ENCODE measurements around the gene CLMP.

CLMP gene

DNA sequence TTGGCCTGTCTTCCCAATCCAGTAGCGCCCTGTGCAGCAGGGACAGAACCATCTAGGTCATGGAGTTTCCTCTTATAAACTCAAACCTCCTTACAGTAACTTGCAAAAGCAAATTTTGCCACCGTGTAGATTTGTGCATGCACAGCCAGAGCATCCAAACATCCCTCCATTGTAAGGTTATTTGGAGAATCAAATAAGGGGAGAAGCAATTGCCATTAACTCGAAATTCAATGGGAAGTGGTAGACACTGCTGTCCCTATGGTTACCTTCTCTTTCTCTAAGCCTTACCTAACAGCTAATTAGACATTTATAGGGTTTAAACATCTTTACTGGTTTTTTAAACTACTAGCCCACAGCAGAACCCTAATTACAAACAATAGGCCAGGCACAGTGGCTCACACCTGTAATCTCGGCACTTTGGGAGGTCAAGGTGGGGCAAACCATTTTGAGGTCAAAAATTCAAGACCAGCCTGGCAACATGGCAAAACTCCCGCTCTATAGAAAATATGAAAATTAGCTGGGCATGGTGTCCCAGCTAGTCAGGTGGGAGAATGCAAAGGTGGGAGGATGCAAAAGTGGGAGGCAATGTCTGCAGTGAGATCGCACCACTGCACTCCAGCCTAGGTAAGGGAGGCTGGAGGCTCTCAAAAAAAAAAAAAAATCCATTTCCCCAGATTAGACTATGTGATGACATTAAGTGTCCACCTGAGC, 139.7 kb downstream of the CLMP start:
- no peak for DNase-seq (ENCODE audit: low spot score)

DNA sequence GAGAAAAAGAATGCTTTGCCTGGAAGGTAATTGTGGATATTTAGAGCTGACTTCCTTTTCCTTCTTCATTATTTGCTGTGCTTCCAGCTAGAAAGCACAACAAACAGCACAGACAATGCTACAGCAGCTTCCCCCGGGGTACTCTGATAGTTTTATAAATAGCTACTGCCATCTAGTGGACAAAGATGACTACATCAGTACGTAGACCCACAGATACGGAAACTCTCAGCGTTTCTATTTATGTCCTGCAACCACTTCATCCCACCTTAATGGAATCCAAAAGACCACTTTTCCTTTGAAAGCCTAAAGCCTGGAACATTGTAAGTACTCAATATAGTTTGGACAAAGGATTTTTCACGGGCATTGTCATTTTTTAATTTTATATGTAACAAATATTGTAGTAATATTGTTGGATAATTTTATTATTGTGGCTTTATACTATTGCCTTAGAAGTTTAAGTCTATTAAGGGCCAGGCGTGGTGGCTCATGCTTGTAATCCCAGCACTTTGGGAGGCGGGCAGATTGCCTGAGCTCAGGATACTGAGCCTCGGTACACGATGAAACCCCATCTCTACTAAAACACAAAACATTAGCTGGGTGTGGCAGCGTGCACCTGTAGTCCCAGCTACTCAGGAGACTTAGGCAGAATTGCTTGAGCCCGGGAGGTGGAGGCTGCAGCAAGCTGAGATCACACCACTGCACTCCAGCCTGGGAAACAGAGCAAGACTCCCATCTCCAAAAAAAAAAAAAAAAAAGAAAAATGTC, 140.6 kb downstream of the CLMP start:
- peak; percentile 83 for DNase-seq (ENCODE audit: low spot score)

DNA sequence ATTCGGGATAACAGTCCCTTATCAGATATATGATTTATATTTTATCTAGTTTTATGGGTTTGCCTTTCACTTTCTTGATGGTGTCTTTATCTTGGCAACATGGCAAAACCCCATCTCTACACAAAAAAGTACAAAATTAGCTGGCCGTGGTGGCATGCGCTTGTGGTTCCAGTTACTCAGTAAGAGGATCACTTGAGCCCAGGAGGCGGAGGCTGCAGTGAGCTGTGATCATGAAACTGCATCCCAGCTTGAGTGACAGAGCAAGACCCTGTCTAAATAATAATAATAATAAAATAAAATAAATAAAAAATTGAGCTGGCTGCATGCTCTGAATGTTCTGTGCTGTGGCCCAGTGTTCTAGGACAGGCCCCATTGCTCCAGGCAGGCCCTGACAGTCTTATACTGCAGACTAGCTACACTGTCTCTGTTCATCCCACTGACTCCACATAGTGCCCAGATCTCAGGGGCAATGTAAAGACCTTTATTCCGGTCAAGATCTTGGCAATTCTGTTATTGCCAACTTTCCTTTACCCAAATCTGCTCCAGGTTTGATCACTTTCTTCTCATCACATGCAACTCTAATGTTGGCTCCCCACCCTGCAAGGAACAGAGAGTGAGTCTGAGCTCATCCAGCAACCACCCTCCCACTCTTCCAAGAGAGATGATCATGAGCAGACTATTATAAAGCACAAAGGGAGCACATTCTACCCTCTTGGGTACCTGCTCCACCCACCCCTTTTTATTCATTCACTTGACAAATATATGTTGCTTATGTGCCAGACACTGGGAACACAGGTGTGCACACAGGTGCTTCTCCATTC, 141.9 kb downstream of the CLMP start:
- DNase-seq (ENCODE audit: low spot score): no peak

DNA sequence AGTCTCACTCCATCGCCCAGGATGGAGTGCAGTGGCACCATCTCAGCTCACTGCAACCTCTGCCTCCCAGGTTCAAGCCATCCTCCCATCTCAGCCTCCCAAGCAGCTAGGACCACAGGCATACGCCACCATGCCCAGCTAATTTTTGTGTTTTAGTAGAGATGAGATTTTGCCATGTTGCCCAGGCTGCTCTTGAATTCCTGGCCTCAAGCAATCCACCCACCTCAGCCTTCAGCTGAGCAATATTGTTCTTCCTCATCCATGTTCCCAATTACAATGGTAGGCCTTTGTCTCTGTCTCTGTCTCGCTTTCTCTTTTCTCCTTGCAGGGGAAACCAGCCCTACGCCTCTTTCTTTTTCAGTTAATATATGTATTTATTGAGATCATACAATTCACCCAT, 143.4 kb downstream of the CLMP start:
- no peak for DNase-seq (ENCODE audit: low spot score)

DNA sequence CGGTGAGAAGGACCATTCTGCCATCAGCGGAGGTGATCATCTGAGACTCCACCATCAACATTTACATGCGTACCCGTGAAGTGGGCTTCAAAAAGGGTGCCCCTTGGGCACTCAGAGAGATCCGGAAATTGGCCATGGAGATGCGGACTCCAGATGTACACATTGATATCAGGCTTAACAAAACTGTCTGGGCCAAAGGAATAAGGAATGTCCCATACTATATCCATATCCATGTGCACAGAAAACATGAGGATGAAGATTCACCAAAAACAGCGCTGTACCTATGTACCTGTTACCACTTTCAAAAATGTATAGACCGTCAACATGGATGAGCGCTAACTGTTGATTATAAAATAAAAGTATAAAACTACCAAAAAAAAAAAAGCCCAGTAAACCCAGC, 143.9 kb downstream of the CLMP start:
- DNase-seq (ENCODE audit: low spot score): no peak

DNA sequence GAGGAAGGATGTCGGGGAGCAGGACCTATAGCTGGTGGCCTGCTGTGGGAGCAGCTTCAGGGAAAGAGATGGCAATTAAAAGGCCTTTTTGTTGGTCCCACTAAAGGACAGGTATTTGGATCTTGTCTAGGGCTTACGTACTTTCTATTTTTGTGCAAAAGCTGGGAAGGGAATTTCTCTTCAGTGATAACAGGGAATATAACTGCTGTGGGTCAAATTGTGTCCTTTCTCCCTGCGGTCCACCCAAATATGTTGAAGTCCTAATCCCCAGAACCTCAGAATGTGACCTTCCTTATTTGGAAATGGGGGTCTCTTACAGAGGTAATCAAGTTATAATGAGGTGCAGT, 147.1 kb downstream of the CLMP start:
- DNase-seq (ENCODE audit: low spot score): no peak

DNA sequence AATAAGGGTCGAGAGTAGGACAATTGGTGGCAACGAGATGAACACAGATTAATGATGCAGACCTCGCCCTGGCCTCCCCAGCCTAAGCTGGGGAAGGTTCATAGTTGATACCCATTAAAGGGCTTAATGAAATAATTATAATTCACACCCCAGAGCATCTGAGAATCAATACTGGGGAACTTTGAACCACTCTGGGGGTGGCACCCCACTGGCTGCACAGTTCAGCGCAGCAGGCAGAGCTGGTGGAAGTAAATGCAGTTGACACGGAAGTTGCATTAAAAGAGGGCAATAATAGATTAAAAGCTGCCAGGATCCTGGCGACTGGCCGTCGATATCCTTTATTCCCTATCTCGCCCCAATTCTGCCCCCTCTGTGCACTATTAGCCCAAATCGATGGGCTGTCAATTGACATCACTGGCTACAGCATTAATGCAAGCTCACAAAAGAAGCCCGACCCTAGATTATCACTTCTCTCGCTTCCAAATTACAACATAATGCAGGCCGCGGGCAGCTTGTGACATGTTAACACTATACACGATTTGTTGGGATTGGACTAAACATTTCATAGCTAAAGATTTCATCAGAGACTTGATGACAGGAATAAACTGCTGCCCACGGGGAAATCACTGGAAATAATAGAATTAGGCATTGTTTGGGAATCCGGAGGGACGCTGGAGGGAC, 147.6 kb downstream of the CLMP start:
- DNase-seq (ENCODE audit: low spot score): no peak

DNA sequence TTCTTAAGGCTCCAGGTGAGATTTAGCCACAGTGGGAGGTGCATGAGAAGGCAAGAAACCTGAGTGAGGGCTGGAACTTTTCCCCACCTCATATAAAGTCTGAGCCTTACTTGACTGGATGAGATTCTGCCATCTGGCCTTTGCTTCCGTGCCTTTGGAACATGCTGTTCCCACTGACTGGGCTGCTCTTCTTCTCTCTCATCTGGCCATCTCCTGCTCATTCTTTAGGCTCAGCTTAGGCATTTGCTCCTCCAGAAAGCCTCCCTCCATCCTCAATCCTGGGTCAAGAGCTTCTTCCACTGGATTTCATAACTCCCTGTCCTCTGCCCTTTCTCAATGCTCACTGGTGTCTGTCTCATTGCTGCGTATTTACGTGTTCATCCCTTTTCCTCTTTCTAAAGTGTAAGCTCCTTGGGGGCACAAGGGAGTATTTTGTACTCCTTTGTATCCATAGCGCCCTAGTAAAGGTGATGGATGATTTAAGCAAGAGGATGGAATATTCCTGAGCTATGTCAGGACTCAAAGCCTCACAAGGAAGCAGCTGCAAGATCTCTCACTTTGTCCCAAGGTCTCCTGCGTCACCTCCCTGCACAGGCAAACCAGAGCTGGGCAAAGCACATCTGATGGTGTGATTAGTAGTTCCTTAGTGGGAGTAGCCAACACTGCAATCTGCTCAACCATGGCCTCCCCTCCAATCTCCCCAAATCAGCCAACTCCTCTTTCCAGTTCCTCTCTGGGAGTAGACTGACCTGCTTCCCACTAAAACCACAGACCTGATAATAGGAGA, 148.4 kb downstream of the CLMP start:
- DNase-seq (ENCODE audit: low spot score): no peak

DNA sequence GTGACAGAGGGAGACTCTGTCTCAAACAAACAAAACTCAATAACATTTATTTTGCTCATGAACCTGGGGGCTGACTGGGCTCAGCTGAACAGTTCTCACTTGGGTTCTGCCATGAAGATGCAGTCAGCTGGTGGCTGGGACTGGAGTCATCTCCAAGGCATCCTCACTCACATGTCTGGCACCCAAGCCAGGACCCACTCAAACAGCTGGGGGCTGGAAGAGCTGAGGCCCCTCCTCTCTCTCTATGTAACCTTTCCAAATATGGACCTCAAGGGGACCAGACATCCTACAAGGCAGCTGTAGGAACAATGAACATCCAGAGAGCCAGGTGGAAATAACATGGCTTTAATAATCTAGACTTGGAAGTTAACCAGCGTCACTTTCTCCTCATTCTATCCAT, 149.9 kb downstream of the CLMP start:
- DNase-seq (ENCODE audit: low spot score): no peak

DNA sequence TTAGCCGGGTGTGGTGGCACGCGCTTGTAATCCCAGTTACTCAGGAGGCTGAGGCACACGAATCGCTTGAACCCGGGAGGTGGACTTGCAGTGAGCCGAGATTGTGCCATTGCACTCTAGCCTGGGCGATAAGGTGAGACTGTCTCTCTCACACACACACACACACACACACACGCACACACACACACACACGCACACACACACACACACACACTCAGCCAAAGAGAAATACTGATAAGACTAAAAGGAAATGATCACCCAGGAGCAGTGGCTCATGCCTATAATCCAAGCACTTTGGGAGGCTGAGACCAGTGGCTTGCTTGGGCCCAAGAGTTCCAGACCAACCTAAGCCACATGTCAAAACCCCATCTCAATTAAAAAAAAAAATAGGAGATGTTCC, 153.9 kb downstream of the CLMP start:
- no peak for DNase-seq (ENCODE audit: low spot score)

DNA sequence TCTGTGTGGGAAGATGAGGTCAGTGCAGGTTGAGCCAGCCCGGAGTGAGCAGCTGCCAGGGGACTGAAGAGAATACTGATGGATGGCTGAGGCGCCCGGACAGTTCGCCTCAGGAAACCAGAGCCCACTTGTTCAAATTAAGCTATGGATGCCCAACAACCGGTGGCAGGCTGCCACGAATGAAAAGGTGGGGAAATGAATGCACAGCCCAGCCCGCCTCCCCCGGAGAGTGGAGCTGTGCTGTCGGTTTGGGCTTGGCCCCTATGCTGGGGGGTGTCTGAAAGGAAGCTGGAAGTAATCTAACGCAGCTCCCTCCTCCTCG, 155.0 kb downstream of the CLMP start:
- no peak for DNase-seq (ENCODE audit: low spot score)

DNA sequence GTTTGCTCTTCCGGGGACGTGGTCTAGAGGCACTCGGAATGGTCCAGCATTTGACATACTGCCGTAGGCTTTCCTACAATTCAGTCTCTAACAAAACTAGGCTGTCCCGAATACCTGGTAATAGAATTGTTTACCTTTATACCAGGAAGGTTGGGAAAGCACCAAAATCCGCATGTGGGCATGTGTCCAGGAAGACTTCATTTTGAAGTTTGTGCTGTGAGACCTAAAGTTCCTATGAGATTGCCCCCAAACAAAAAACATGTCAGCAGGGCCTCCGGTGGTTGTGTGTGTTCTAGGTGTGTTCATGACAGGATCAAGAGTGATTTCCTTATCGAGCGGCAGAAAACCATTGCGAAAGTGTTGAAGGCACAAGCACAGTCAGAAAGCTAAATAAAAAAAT, 159.2 kb downstream of the CLMP start:
- no peak for DNase-seq (ENCODE audit: low spot score)

DNA sequence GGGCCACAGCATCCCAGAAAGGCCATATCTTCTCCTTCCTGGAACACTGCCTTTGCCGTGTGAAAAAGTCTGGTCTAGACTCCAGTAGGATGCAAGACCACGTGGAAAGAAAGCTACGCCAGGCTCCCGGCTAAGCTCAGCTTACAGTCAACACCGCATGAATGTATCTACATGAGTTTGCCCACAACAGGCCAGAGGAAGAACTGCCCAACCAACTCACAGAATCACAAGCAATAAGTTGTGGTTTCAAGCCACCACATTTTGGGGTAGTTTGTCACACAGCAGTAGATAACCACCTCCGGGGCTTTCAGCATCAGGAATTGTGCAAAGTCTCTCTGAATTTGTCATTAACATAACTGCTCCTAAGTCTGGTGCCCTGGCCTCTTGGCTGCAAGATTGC, 160.5 kb downstream of the CLMP start:
- DNase-seq (ENCODE audit: low spot score): no peak

DNA sequence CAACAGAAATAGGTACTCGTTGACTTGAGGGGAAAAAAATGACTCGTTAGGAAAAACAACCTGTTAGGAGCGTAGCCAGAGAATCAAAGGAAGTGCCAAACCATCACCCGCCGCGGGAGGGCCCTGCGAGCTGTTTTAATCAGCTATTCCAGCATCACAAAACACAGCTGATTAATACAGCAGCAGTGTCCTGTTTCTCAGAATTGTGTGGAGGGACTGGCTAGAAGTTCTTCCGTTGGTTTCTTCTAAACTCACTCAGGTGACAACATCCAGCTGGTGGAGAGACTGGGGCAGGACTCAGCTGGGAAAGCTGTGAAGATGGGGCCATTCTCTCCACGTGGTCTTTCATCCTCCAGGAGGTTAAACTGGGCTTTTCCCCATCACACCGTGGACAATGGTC, 161.2 kb downstream of the CLMP start:
- no peak for DNase-seq (ENCODE audit: low spot score)

DNA sequence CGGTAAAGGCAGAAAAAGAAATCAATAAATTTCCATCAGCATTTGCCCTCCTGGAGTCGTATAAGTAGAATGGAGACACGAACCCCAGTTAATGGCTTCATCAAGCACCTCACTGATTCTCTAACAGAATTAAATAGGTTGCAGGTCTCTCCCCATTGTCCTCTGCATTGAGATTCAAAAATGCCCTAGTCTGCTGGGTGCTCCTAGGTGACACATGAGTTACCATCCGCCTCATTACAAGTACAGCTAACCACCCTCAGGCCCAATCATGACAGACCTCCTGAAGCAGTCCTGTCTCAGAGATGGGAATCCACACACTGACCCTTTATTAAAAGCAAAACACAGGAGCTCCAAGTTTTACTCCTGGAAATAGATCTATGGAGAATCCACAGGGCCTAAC, 164.5 kb downstream of the CLMP start:
- DNase-seq (ENCODE audit: low spot score): no peak

DNA sequence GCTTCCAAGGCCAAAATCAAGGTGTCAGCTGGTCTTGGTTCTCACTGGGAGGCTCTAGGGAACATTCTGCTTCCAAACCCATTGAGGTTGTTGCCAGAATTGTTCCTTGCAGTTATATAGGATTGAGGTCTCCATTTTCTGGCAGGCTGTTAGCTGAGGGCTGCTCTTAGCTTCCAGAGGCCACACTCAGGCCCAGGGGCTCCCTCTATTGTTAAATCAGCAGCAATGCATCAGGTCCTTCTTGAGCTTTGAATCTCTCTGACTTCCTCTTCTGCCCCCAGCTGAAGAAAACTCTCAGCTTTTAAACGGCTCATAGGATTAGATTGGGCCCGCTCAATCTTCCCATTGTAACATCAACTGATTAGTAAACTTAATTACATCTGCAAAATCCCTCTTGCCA, 174.1 kb downstream of the CLMP start:
- peak; percentile 41 for DNase-seq (ENCODE audit: low spot score)

Data from Ammon's horn (tissue), 1 donor.